Body of pancreas (tissue), 4 donors: ENCODE results near the gene CFAP107. TPM values are rescaled to one million over a fixed set of nuclear protein-coding genes. Genes with fewer than 3 reads are reported as not detected.

Experiments
- ATAC-seq: fragments of 150-250 bp; one replicate; pipeline ENCODE4 v1.9.1; 2016
- DNase-seq, 4 donors: peaks; one replicate each; pipeline ENCODE4 v3.0.0-alpha.2; 2019
- H3K27ac ChIP-seq, 4 donors: fragments of 200-600 bp; sonication (generic); 1 replicate in 3 of 4; 2 replicates in 1 of 4; pipeline versions ENCODE4 v1.5.1 to v1.6.1; 2016 to 2019; ENCODE audit warnings: mild to moderate bottlenecking in 1 of 4, mixed read lengths in 1 of 4, moderate library complexity in 1 of 4
- H3K27me3 ChIP-seq, 2 donors: fragments of 200-600 bp; sonication (generic); one replicate each; pipeline ENCODE4 v1.6.0; 2016; ENCODE audit warnings: mild to moderate bottlenecking in 1 of 2
- H3K36me3 ChIP-seq, 2 donors: fragments of 200-600 bp; sonication (generic); replicated peaks in 1 of 2; 2 replicates each; pipeline ENCODE4 v1.5.1; 2016; ENCODE audit warnings: low read depth in 2 of 2; ENCODE audit not compliant: insufficient read depth in 1 of 2
- H3K4me1 ChIP-seq: fragments of 200-600 bp; sonication (generic); one replicate; pipeline ENCODE4 v1.6.0; 2016
- H3K4me3 ChIP-seq, 2 donors: fragments of 200-600 bp; sonication (generic); 1 replicate in 1 of 2; 2 replicates in 1 of 2; pipeline ENCODE4 v1.5.1; 2016 to 2019
- H3K9me3 ChIP-seq, 3 donors: fragments of 200-600 bp; sonication (generic); 1 replicate in 2 of 3; 2 replicates in 1 of 3; pipeline ENCODE4 v1.5.1; 2016
- POLR2A ChIP-seq, 3 donors: fragments of 450-650 bp; IDR thresholded peaks; one replicate each; pipeline ENCODE4 v1.6.1; 2016; ENCODE audit warnings: antibody characterized with exemption in 3 of 3, mild to moderate bottlenecking in 2 of 3
- WGBS, 2 donors: methylation state at CpG; one replicate each; pipeline ENCODE4 v1.1.5; 2017; 5-methylcytosine and 5-hydroxymethylcytosine counted together
- intact Hi-C: fragments of 100-400 bp; cut with DNase I; formaldehyde crosslinking; loops from one replicate; pipeline ENCODE4 v1.15.1; 2023
- total RNA-seq, 2 donors: library from RNA; depleted of rRNA; stranded (reverse); fragments of >200 nt; gene quantifications; one replicate each; pipeline ENCODE4 v1.1.0, GENCODE V29; 2016
- TF ChIP-seq, protein P1 (sequence below), 7 experiments: fragments of 450-650 bp in 4 of 7; fragments of 200-600 bp in 3 of 7; sonication (generic) in 3 of 7; IDR thresholded peaks; one replicate each; pipeline ENCODE4 v1.5.1; 2016 to 2019; ENCODE audit warnings: antibody characterized with exemption in 7 of 7

CFAP107 gene
- total RNA-seq, 2 donors from 2014 or later, result not detected

- DNase-seq, result no peak
- no peaks in the 10 kb centered on the region for H3K36me3 ChIP-seq
- intact Hi-C loops, result no loop called here
Measured at GRCh38 chr1:12748778-12749355, 2.9 kb downstream of the CFAP107 start.

GRCh38 chr1:12754738-12755137 is 8.7 kb downstream of the CFAP107 start:
- no peak overlapping the region for H3K27ac ChIP-seq
- H3K9me3 ChIP-seq, result no peaks in the 10 kb centered on the region
- no peak overlapping the region for H3K4me3 ChIP-seq
- ATAC-seq (no peak), DNase-seq (no peak)
- no peaks in the 10 kb centered on the region for H3K36me3 ChIP-seq
- H3K27me3 ChIP-seq, result no peaks in the 10 kb centered on the region
- TF ChIP-seq POLR2A (IDR thresholded peaks at IDR 0.05), result no peak
- H3K4me1 ChIP-seq, result no peaks in the 10 kb centered on the region
- intact Hi-C loops, result no loop called here
- 66 to 72% methylated on average over 4 of the region's 4 CpGs for WGBS, 2 donors

More at GRCh38 chr1:12748778-12749355, 2.9 kb downstream of the CFAP107 start:
- peaks cover 0 to 12% (median 0%) of the 10 kb centered on the region in 3 donors for H3K9me3 ChIP-seq
- no peak overlapping the region for H3K27ac ChIP-seq
- ATAC-seq, result no peak
- no peak for TF ChIP-seq POLR2A (IDR thresholded peaks at IDR 0.05)
- TF ChIP-seq, protein P1, sequence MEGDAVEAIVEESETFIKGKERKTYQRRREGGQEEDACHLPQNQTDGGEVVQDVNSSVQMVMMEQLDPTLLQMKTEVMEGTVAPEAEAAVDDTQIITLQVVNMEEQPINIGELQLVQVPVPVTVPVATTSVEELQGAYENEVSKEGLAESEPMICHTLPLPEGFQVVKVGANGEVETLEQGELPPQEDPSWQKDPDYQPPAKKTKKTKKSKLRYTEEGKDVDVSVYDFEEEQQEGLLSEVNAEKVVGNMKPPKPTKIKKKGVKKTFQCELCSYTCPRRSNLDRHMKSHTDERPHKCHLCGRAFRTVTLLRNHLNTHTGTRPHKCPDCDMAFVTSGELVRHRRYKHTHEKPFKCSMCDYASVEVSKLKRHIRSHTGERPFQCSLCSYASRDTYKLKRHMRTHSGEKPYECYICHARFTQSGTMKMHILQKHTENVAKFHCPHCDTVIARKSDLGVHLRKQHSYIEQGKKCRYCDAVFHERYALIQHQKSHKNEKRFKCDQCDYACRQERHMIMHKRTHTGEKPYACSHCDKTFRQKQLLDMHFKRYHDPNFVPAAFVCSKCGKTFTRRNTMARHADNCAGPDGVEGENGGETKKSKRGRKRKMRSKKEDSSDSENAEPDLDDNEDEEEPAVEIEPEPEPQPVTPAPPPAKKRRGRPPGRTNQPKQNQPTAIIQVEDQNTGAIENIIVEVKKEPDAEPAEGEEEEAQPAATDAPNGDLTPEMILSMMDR (IDR thresholded peaks at IDR 0.05), result no peak
- no peaks in the 10 kb centered on the region for H3K4me1 ChIP-seq
- no peaks in the 10 kb centered on the region for H3K27me3 ChIP-seq
- H3K4me3 ChIP-seq, result no peak overlapping the region

DNA sequence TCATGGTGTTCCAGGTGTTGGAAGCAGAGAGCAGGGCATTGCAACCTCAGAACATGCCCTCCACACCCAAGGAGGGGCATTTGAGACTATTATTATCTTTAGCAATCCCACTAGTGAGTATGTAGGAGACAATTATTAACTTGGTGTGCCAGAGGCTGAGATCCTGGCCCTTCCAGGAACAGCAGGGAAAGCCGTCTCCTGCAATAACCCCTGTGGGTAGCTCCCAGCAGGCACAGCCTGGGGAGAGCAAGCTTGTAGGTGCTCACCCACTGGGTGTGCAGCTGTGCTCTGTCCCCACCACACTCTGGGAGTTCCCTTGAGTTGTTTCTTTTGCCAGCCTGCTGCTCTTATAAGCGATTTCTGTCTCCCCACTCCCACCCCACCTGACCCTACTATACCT is 10.3 kb downstream of the CFAP107 start:
- TF ChIP-seq, protein P1 (IDR thresholded peaks at IDR 0.05), result no peak
- no peak for TF ChIP-seq POLR2A (IDR thresholded peaks at IDR 0.05)
- H3K4me3 ChIP-seq, result no peak overlapping the region
- no peaks in the 10 kb centered on the region for H3K4me1 ChIP-seq
- ATAC-seq, result no peak
- 17 to 27% methylated on average over 1 to 2 of the region's 2 CpGs for WGBS, 2 donors
- intact Hi-C loops, result no loop called here
- no peaks in the 10 kb centered on the region for H3K27me3 ChIP-seq
- H3K27ac ChIP-seq, result no peak overlapping the region
- no peaks in the 10 kb centered on the region for H3K36me3 ChIP-seq
- no peak for DNase-seq
- H3K9me3 ChIP-seq, result no peaks in the 10 kb centered on the region

DNA sequence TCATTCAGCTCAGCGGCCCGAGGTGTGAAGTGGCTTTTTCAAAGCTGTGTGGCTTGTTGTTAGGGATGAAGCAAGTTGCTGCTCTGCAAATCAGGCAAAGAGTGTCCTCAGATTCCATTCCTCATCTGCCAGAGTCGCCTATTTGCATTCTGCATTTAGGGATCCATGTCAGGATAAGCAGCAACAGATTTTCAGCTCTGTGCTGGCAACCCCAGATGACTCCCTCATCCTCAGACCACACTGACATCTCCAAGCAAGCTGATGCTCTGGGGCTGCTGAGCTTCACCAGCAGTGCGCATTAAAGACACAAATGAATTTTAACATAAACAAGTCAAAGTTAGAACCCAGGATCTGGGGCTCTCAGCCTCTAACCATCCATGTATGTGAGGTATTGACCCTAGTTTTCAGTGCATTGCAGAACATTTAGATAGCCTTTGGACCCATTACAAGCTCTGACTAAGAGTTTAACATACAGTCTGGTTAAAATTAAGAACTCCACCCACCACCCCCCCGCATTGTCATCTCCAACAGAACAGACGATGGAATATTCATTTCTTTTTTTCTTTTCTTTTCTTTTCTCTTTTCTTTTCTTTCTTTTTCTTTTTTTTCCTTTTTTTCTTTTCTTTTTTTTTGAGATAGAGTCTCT is 10.9 kb downstream of the CFAP107 start:
- WGBS, 2 donors, result 59 to 60% methylated on average over 6 of the region's 6 CpGs
- no peak for TF ChIP-seq POLR2A (IDR thresholded peaks at IDR 0.05)
- TF ChIP-seq, protein P1 (IDR thresholded peaks at IDR 0.05), result no peak
- intact Hi-C loops, result no loop called here

GRCh38 chr1:12757836-12758235 is 11.8 kb downstream of the CFAP107 start:
- 69 to 73% methylated on average over 6 of the region's 6 CpGs for WGBS, 2 donors

More for the DNA sequence above, 10.9 kb downstream of the CFAP107 start:
- ATAC-seq (no peak), DNase-seq (no peak)
- Histone ChIP-seq H3K27ac (no peak overlapping the region), H3K9me3 (no peaks in the 10 kb centered on the region), H3K36me3 (no peaks in the 10 kb centered on the region), H3K4me1 (no peaks in the 10 kb centered on the region), H3K27me3 (no peaks in the 10 kb centered on the region), H3K4me3 (no peak overlapping the region)

More at GRCh38 chr1:12757836-12758235, 11.8 kb downstream of the CFAP107 start:
- Histone ChIP-seq H3K27me3 (no peaks in the 10 kb centered on the region), H3K4me3 (no peak overlapping the region), H3K36me3 (no peaks in the 10 kb centered on the region), H3K27ac (no peak overlapping the region), H3K9me3 (no peaks in the 10 kb centered on the region), H3K4me1 (no peaks in the 10 kb centered on the region)
- ATAC-seq, result no peak
- intact Hi-C loops, result no loop called here
- DNase-seq, result no peak
- TF ChIP-seq, protein P1 (IDR thresholded peaks at IDR 0.05), result no peak
- no peak for TF ChIP-seq POLR2A (IDR thresholded peaks at IDR 0.05)
